SIG-M5 (cell line): ENCODE measurements around the gene CYBA.

Source experiments
- DNase-seq: peaks from one replicate; lab custom pipeline; 2025; lab: John Stamatoyannopoulos, UW

The CYBA gene

DNA sequence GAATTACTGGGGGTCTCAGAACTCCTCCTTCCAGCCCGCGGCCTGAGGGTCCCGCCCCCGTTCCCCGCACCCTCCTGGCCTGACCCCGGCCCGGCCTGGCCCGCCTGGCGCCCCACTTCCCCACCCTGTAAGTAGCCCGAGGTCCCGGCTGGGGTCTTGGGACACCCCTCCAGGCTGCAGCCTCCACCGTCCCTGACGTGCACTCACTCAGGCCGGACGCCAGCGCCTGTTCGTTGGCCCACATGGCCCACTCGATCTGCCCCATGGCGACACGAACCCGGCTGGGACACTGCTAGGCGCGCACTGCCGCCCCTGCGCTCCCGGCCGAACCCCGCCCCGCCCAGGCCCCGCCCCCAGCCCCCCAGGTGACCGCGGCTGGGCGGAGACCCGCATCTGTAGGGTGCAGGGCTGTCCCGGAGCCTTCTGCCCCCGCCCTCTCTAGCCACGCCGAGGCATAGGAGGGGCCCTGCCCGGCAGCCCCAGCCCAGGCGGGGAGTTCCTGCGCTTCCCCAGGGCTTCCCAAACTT lies at the start of gene CYBA:
Gene CYBA (minus strand): TSS at position 305 of the 527 bp plus-strand sequence. CDS start 40 bp downstream, at position 265.
- no peak for DNase-seq

DNA sequence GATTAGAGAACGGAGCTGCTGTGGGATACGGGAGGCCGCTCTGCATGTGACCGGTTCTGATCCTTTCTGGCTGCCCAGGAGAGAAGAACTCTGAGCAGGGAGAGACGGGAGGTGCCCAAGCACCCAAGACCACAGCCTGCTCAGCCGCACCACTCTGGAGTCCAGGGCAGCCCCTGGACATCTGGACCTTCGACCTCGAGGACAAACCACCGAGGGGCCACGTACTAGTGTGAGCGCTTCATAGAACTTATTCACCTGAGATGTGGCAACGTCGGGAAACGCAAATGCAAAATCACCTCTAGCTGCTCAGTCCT lies 49.4 kb upstream of the CYBA start:
- DNase-seq = no peak

DNA sequence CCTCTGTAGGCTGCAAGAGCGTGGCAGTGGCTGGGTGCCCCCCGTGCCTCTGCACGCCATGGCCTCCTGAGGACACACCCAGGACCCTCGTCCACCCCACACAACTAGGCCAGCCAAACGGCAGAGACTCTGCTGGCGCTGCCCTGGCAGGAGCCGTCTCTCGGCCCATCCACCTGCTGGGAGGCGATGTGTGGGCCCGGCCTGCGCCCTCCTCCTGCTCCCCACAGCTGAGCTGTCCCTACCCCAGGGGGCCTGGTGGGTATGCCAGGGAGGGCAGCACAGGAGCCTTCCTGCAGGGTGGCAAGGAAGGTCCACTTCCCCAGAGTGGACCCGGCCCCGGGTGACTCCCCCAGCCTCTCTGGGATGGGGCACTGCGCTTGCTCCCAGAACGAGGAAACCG lies 48.3 kb upstream of the CYBA start:
- DNase-seq = no peak

DNA sequence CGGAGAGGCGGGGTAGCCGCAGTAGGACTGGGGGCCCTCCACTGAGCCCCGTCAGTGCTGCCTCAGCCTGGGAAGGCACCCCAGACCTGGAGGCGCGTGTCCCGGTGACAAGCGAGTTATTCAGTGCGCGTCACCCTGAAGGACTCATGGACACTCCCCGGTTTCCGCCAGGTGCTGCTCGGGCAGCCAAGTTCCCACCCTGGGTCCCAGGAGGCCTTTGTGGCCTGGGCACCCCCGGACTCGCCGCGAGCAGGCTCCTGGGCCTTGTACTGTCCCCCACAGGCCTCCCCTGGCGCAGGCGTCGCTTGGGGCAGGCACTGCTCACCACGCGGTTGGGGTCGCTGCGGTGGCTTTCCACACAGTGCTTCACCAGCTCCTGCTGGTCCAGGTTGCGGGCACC lies 47.8 kb upstream of the CYBA start:
- DNase-seq = no peak

DNA sequence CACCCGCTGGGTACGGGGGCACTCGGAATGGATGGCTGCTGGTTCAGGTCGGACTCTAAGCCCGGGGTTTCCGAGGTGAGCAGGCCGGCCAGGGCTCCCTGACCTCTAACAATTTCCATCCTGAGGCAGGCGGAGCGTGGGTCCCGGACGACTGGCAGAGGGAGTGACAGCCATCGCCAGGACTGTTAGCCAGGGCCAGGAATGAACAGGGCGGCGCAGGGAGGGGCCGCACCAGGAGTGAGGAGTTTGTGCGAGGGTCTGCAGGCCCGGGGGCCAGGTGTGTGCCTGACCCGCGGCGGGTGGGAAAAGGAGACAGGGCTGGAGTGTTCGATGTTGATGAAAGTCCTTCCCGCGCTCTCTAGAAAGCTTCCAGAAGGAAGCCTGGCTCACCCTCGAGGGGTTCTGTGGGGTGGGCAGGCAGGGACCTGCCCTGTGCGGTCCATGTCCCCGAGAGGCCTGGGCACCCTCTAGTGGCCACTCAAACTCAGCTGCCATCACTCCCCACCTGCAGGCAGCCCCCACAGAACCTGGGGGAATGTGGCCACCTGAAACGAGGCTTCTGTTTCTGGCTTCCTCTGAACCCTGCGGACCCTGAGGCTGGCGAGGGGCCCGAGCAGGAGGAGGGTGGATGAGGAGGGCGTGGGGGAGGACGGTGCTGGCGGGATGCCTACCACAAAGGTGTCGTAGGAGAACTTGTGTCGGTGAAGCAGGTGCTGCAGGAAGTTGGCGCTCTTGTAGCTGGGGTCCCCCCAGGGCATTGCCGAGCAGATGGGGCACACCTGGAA lies 47.2 kb upstream of the CYBA start:
- DNase-seq = no peak

DNA sequence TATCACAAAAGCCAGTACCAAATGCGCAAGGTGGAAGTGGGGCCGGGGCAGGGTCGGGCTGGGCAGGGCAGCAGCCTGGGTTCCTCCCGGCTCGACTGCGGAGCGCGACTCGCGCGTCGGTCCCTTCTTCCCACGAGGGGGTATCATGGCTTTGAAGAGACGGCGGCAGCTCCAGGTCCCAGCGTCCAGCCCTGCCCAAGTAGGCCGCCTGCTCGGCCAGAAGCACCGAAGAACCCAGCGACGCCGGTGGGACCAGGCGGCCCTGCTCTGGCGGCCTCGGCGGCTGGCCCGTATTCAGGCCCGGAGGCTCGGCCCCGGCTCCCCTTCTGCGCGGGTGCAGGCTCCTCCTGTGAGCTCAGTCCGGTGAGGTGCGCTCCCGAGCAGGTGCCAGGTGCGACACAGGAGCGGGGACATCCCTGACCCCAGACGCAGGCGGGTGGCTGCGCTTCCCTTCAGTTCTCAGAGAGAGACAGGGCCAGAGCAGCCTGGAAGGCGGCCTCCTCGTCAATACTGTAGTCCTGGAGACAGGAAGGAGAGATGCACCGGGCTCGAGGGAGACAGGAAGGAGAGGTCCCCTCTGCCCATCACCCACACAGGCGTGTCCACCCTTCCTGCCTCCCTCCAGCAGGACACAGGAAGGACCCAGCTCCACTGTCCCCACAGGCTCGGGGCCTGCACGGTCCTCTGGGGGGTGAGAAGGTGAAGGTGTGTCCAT lies 46.4 kb upstream of the CYBA start:
- DNase-seq = no peak

DNA sequence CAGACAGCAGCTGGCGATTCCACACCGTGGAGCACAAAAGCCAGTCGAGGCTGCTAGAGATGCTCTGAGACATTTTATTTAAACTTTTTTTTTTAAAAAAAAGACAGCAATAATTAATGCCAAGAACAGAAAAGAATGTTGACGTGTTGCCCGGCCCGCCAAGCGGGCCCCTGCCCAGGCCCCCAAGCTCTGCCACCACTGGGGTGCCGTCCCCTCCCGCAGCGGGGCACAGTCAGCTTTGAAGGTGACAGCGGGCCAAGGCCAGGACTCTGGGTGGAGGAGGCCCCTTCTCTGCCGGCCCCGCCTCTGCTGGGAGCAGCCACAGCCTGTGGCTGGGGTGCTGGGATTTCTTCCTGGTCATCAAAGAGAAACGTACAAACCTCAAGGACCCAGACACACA lies 45.6 kb upstream of the CYBA start:
- DNase-seq = no peak

DNA sequence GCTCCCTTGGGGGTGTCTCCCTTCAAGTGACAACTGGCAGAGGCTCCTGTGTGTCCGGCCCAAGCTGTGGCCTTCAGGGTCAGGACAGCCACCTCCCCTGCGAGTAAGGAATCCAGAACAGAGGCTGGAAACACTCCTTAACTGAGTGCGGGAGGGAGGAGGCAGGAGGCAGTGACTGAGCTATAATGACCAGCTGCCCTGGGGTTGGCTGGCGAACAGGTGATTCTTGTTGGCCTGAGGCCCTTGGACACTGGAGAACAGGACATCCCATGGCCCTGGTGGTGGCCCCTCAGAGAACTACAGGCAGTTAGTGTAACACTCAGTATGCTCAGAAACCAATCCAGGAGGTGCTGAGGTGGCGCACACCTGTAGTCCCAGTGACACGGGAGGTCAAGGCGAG lies 44.9 kb upstream of the CYBA start:
- DNase-seq = no peak

DNA sequence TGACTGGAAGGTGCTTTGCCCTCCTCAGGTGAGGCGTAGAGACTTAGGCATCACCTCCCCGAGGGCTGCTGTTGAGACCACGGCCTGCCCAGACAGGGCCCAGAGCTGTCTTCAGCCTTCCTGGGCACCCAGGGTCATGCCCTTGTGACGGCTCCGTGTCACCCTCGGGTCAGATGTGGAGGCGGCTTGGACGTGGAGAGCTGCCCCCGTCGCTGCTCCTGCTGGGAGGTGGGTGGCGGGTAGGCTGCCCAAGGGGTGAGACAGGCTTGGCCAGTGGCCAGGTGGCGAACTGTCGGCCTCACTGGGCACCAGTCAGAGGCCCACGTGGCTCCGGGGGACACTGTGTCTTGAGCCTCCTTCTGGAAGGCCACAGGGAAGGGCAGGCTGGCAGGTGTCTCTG lies 44.4 kb upstream of the CYBA start:
- no peak for DNase-seq

DNA sequence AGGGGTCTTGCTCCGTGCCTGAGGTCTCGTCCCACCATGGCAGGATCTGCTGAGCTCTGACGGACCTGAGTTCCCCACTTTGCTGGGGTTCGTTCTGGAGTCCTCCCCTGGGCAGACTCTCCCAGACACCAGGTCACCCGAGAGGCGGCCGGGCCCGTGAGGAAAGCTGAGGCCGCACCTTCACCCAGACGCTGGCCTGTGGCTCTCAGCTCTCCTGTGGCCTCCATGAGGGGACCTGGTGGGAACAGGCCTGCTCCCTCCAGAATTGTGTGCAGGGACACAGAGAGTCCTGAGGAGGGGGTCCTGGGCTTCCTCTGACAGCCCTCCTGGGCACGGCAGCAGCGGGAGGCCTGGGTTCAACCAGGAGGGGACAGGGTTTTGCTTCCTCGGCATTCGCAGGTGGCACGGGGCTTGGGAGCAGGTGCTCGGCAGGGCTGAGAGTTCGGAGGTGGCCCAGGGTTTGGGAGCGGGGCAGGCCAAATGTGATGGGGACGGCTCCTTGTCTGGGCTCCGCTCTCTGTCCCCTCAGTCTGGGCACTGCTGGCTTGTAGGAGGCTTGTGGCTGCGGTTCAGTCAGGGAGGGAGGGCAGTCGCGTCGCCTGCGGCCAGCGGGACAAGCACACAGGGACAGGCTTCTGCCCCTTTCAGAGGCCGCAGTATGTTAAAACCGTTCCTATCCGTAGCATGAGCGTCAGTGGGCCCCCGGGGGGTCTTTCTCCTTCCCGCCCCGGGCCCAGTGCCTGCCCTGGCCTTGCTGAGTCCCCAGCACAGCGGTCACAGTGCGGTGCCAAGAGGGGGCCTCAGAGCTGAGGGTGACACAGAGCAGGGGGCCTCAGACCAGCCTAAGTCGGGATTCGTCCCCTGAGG lies 43.6 kb upstream of the CYBA start:
- no peak for DNase-seq

DNA sequence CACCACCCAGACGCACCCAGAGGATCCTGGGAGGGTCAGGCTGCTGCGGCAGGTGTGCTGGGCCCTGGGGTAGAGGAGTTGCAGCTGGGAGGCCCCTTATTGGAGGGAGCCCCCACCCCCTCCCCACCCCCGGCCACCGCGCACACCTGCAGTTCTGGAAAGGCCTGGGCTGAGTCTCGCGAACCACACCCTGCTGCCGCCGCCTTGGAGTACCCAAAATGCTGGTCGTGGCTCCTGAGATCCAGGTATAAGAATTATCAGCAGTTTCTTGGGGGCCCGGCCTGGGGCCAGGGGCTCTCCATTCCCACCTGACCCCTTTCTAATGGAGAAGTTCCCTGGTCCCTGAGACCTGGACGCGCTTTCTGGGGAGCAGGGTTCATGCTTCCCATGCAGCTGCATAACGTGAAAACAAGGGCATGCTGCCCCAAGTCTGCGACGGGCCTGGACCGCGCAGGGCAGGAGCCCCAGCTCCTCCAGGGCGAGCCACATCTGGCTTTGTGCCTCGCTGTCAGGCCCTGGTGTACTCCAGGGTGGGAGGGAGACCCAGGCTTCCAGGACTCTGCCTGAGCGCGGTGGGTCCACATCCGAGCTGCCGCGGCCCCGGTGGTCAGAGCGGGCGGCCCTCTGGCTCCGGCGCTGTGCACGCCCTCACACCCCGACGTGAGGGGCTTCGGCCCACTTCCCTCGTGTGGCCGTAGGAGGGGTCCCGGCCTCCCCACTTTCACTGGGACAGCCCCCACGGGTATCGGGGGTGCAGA lies 42.7 kb upstream of the CYBA start:
- no peak for DNase-seq

DNA sequence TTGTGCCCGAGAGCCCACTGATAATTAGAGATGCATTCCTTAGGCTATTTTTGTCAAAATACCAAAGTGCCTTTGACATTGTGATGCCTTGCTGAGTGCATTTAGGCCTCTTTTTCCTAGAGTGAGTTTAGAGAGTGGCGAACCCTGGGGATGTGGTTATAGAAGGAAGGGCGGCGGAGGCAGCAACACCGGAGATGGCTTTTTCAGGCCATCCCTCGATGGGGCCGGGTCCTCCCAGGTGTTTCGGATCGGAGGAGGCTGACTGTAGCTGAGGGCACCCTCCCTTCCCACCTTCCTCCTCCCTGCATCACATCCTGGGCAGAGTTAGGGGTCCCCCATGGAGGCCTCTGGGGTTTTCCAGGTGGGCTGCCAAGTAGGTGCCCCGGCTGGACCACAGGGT lies 42.0 kb upstream of the CYBA start:
- no peak for DNase-seq

DNA sequence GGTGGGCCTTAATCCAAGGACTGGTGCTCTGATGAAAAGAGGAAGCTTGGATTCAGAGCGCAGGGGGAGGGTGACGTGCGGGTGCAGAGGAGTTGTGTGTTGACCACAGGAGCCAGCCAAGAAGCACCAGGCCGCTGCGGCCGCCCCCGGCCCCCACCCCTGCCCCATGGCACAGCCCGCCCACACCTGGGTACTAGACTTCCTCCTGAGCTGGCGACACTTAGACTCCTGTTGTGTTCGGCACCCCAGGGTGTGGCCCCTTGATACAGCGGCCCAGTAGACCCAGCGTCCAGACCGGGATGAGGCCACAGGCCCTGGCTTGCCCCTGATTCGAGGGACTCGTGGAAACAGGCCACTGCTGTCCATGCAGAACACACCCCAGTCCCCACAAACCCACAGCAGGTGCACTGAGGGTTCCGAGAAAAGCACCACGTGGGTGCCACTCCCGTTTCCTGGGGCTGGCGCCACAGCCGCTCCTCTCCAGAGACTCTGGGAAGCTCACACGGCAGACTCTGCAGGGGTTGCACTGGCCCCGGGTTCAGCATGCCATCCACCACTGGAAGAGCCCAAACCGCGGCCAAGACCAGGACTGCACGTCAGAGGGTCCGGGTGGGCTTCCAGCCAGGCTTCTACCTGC lies 41.2 kb upstream of the CYBA start:
- no peak for DNase-seq

DNA sequence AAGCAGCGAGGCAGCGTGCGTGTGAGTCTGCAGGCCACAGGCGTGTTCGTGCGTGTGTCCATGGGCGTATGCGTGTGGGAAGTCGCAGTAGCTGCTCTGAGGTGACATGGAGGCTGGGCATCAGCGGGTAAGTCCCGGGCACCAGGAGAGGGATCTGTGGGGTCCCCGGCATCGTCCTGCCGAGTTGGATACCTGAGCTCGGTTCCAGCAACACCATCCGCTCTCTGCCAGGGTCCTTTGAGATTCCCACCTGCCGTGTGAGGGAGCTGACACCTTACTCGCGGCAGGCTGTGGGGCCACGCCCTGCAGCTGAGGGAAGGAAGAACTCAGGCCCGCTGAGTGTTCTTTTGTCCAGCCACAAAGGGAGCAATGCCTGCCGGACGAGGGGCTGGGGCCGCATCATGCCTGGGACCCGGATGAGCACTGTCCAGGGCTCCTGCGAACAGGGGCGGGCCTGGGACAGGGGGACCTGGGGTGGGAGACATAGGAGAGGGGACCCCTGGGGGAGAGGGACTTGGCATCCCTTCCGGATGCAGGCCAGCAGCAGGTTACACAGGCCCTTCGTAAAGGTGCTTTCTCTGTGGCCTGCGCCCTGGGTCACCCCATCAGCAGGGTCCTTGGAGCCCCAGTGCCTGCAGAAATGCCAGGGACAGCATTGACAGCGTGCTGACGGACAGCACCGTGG lies 40.4 kb upstream of the CYBA start:
- DNase-seq = no peak

DNA sequence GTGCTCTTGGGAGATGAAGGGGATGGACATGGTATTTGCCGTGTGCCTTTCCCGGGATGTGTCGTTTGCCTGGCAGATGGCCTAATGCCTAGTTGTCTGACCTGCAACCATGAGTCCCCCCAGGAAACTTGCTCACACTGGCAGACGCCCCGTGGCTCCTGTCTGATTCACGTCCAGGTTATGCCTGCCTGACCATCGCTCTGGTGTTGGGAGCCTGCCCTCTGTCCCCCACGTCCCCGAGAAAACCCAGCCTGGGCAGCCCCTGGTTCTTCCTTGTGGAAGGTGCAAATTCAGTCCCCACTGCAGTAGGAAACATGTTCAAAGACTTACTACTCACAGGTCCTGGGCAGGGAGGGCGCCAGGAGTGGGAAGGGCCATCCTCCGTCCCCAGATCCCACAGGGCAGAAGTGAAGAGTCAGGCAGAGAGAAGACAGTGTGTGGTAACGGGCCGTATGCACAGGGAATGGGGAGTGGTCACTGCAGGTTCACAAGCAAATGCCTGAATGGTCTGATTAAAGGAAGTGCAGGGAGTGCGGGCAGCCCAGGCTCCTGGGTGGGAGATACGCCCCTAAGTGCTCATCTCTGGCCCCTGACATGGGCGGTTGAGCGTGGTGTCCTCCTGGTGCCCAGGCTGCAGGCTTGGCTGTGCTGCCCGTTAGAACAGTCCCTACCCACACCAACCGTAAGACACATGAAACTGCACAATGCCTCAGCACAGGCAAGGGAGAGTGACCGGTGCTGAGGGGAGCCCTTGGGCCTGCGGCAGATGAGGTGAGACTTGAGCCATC lies 39.7 kb upstream of the CYBA start:
- DNase-seq = no peak

DNA sequence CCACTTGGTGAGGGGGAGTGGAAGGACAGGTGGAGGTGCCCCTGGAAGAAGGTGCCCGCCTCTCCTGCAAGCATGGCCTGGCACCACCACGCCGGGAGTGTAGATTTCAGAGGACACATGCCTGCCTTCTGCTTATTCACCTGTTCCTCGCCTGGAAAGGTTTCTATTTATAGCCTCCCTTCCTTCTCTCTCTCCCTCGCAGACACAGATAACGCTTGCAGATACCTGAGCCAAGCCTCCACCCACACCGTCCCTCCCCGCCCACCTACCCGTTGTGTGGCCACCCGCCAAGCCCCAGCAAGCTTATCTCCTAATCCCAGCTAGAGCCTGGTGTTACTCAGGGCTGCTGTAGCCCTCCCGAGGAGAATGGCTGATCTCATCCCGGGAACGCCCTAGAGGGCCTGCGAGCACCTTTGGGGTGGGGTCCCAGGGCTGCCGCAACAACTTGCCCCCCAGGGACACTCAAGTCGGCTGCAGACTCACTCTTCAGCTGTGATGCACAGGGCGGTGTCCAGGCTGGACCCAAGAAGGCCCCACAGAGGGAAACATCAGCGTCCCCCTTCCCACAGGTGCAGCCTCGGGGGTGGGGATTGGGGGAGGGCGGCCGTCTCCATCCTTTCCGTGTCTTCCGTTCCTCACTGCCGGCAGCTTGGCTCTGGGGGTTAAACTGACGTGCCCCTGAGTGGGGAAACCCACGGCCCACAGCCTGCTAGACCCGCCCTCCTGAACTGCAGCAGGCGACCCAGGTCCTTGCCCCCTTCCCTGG lies 37.3 kb upstream of the CYBA start:
- DNase-seq = no peak

DNA sequence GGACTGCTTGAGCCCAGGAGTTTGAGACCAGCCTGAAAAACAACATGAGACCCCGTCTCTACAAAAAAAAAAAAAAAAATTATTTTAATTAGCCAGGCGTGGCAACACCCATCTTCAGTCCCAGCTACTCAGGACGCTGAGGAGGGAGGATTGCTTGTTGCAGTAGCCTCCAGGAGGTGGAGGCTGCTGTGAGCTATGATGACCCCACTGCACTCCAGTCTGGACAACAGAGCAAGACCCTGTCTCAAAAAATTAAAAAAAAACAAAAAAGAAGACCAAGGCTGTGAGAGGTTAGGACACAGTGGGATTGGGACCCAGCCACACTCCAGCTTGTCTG lies 36.8 kb upstream of the CYBA start:
- DNase-seq = no peak

DNA sequence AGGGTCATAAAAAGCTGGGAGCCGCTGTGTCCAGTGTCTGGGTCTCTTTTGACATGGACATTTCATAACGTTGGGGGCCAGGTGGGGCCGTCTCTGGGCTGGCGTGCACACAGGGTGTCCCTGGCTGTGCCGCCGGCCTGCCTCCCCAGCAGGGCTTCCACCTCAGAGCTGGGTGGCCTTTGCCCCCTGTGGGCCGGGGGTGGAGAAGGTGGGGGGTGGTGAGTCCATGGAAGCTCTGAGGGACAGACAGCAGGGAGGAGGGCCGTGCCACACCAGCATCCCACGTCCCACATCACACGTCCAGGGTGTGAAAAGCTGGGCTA lies 36.4 kb upstream of the CYBA start:
- DNase-seq = no peak

DNA sequence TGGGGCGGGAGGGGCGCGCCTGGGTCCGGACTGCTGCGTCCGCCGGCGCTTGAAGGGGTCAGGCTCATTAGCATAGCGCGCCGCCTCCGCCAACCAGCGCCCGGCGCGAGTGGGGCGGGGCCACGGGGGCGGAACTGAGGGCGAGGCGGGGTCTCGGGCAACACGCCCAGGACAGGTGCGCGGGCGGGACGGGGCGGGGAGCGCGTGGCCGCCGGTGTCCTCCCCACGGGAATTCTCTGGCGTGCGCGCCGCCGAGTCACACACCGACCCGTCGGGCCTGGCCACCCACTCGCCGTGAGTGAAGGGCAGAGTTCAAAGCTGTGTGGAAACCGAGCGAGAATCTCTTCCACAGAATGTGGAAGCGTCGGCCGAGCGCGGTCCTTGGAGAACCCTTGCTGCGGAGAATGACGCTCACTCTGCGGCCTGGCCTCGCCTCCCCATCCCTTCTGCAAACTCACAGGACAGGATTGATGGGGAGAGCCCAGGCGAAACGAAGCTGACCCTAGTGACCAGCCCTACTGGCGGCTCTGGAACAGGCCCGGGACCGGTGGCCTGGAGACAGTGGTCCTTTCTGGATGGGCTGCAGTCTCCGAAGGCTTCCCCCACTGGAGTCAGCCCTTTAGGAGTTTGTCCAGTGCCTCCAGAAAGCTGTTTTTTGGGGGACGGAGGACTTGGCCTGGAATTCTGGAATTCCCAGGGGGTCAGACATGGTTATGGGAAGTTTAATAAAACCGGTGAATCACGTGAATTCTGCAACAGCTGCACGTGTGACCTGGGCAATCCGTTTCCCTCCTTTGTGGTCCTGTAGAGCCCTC lies 35.8 kb upstream of the CYBA start, which contains the start of gene SNAI3:
Gene SNAI3 (minus strand): TSS at position 69 of the 815 bp plus-strand sequence. CDS start 101 bp downstream, outside the sequence.
- no peak for DNase-seq
